Adrenal gland (tissue), 12 donors: ENCODE data around the gene GNS. TPM values are rescaled to one million over a fixed set of nuclear protein-coding genes. Genes with fewer than 3 reads are reported as not detected.

ENCODE experiments used
- DNase-seq, 7 donors: peaks; one replicate each; pipeline ENCODE4 v3.0.0-alpha.2; 2019 to 2020
- H3K27ac ChIP-seq, 5 donors: fragments of 200-600 bp; sonication (generic) in 4 of 5; 1 replicate in 3 of 5; 2 replicates in 2 of 5; pipeline versions ENCODE4 v1.5.1 to v1.8.0; 2016 to 2020; ENCODE audit warnings: mild to moderate bottlenecking in 1 of 5
- H3K27me3 ChIP-seq: fragments of 200-600 bp; 2 replicates; pipeline ENCODE4 v1.8.0; 2021
- H3K36me3 ChIP-seq, 2 donors: fragments of 200-600 bp; replicated peaks in 1 of 2; 1 replicate in 1 of 2; 2 replicates in 1 of 2; pipeline versions ENCODE4 v1.5.1 to v1.8.0; 2018 to 2022
- H3K4me1 ChIP-seq, 2 donors: fragments of 200-600 bp; replicated peaks in 1 of 2; 1 replicate in 1 of 2; 2 replicates in 1 of 2; pipeline versions ENCODE4 v1.5.1 to v1.8.0; 2018 to 2021
- H3K4me3 ChIP-seq, 4 donors: fragments of 200-600 bp; sonication (generic) in 3 of 4; one replicate each; pipeline ENCODE4 v1.5.1; 2016 to 2018
- H3K9me3 ChIP-seq, 3 donors: fragments of 200-600 bp; sonication (generic) in 1 of 3; replicated peaks in 1 of 3; 1 replicate in 2 of 3; 2 replicates in 1 of 3; pipeline versions ENCODE4 v1.5.1 to v1.8.0; 2016 to 2021
- CTCF ChIP-seq, 6 experiments: fragments of 450-650 bp in 4 of 6; fragments of 200-600 bp in 2 of 6; sonication (generic) in 1 of 6; IDR thresholded peaks; 1 replicate in 5 of 6; 2 replicates in 1 of 6; pipeline versions ENCODE4 v1.5.1 to v1.8.0; 2016 to 2021; ENCODE audit warnings: antibody characterized with exemption in 6 of 6, mild to moderate bottlenecking in 2 of 6, moderate library complexity in 1 of 6
- POLR2A ChIP-seq, 2 donors: fragments of 450-650 bp; IDR thresholded peaks; one replicate each; pipeline ENCODE4 v1.6.1; 2017; ENCODE audit warnings: antibody characterized with exemption in 2 of 2, mild to moderate bottlenecking in 2 of 2, moderate library complexity in 1 of 2
- WGBS, 4 donors: extraction: QIAGEN DNeasy Blood & Tissue Kit in 2 of 4; methylation state at CpG; one replicate each; pipeline versions ENCODE4 v1.1.5 to v1.1.7; 2013 to 2017; 5-methylcytosine and 5-hydroxymethylcytosine counted together
- intact Hi-C, 2 donors: fragments of 100-400 bp; cut with DNase I; formaldehyde crosslinking; loops; one replicate each; pipeline versions ENCODE4 v1.14.1 to v1.15.0; 2022 to 2023
- polyA plus RNA-seq, 3 donors: library from polyadenylated mRNA; stranded (reverse); fragments of 200-250 nt in 2 of 3; fragments of 350-450 nt in 1 of 3; fragmentation: Illumina TruSeq in 1 of 3; extraction: RNeasy Lipid Tissue Mini Kit (QIAGEN cat#74804) in 1 of 3; gene quantifications; one replicate each; pipeline ENCODE4 v1.2.3, GENCODE V29; 2013 to 2014
- total RNA-seq, 9 donors: library from RNA; depleted of rRNA in 4 of 9; stranded (reverse); fragments of >200 nt in 4 of 9; fragments of 120-200 nt in 1 of 9; fragmentation: NEBNext Ultra II Directional in 1 of 9; extraction: Animal tissue kit (Norgen Biotek cat#: 25700) in 1 of 9; gene quantifications; one replicate each; pipeline versions ENCODE4 v1.1.0 to v1.2.4, GENCODE V29; 2013 to 2023
- donor health status: healthy with polysubstance abuse.
- donor health status: Bipolar disorder and iron deficiency.
- donor health status: DM: yes; HTN: yes; CAD: no.
- donor health status: DM: no; HTN: no; CAD: no.
- donor health status: DM: no; HTN: no; CAD: no.
- donor health status: DM: yes; HTN: yes; CAD: no.

The GNS gene
- total and polyA plus RNA-seq, 12 donors: 44.3 to 647 (median 567) TPM

GRCh38 chr12:64701283-64701682 lies 57.9 kb downstream of the GNS start:
- Histone ChIP-seq H3K4me3 (no peak overlapping the region), H3K36me3 (no peaks in the 10 kb centered on the region), H3K9me3 (no peaks in the 10 kb centered on the region), H3K27ac (no peak overlapping the region), H3K27me3 (no peaks in the 10 kb centered on the region), H3K4me1 (peaks cover 0 to 7% of the 10 kb centered on the region in 2 donors)
- DNase-seq: peak in 1 of 7 donors; percentile 42
- WGBS, 4 donors: 54 to 82% (median 70%) methylated on average over 5 of the region's 5 CpGs
- intact Hi-C loops: no loop called here
- no peak for TF ChIP-seq POLR2A (IDR thresholded peaks at IDR 0.05)
- TF ChIP-seq CTCF (IDR thresholded peaks at IDR 0.05): no peak

- no peak for TF ChIP-seq POLR2A (IDR thresholded peaks at IDR 0.05)
- TF ChIP-seq CTCF (IDR thresholded peaks at IDR 0.05): no peak
- H3K27me3 ChIP-seq: no peaks in the 10 kb centered on the region
- peaks cover 0 to 2% of the 10 kb centered on the region in 2 donors for H3K36me3 ChIP-seq
- intact Hi-C loops: no loop called here
- H3K27ac ChIP-seq: no peak overlapping the region
- 80 to 94% (median 88%) methylated on average over 1 of the region's 1 CpG for WGBS, 4 donors
- H3K4me3 ChIP-seq: no peak overlapping the region
- peaks cover 0 to 5% of the 10 kb centered on the region in 2 donors for H3K4me1 ChIP-seq
- no peaks in the 10 kb centered on the region for H3K9me3 ChIP-seq
- no peak for DNase-seq
These were observed 58.7 kb downstream of the GNS start for GRCh38 chr12:64700532-64700931.

GRCh38 chr12:64699504-64700115 lies 59.6 kb downstream of the GNS start:
- 57 to 79% (median 75%) methylated on average over 12 of the region's 12 CpGs for WGBS, 4 donors
- H3K36me3 ChIP-seq: peaks cover 0 to 11% of the 10 kb centered on the region in 2 donors
- no peaks in the 10 kb centered on the region for H3K27me3 ChIP-seq
- no peak for TF ChIP-seq POLR2A (IDR thresholded peaks at IDR 0.05)
- peaks cover 0 to 5% of the 10 kb centered on the region in 2 donors for H3K4me1 ChIP-seq
- H3K9me3 ChIP-seq: no peaks in the 10 kb centered on the region
- no peak overlapping the region for H3K4me3 ChIP-seq
- intact Hi-C loops: loop anchor here (5.0 to 10.0 kb wide), 3 partner anchors 95 to 152 kb away; no protein-coding TSS in a partner anchor
- H3K27ac ChIP-seq: no peak overlapping the region
- DNase-seq: peak in 2 of 7 donors; percentile 40 to 42

- H3K9me3 ChIP-seq: no peaks in the 10 kb centered on the region
- H3K4me1 ChIP-seq: peaks cover 0 to 9% of the 10 kb centered on the region in 2 donors
- no peak overlapping the region for H3K27ac ChIP-seq
- H3K27me3 ChIP-seq: no peaks in the 10 kb centered on the region
- peaks cover 0 to 22% of the 10 kb centered on the region in 2 donors for H3K36me3 ChIP-seq
- no peak for DNase-seq
- intact Hi-C loops: loop anchor here (5.0 to 10.0 kb wide), 3 partner anchors 91 to 149 kb away; no protein-coding TSS in a partner anchor
- H3K4me3 ChIP-seq: no peak overlapping the region
- WGBS, 4 donors: 17 to 32% (median 30%) methylated on average over 1 of the region's 1 CpG
- TF ChIP-seq POLR2A (IDR thresholded peaks at IDR 0.05): no peak
- peak in 5 of 6 experiments; percentile 14 to 65 (median 50) for TF ChIP-seq CTCF (IDR thresholded peaks at IDR 0.05)
These were observed 63.0 kb downstream of the GNS start for GRCh38 chr12:64696080-64696741.
